Spleen (tissue), 7 donors: ENCODE data around the gene PRR30.

Experiments
- POLR2AphosphoS5 ChIP-seq, 3 donors: sonication (generic); formaldehyde crosslinking; IDR thresholded peaks; one replicate each; pipeline ENCODE4 v1.5.1; 2017; ENCODE audit warnings: antibody characterized with exemption in 3 of 3
- TF ChIP-seq, protein P1 (sequence below), 11 experiments: fragments of 200-600 bp in 7 of 11; fragments of 450-650 bp in 4 of 11; sonication (generic) in 4 of 11; IDR thresholded peaks in 8 of 11; conservative IDR thresholded peaks in 3 of 11; 1 replicate in 7 of 11; 2 replicates in 4 of 11; pipeline versions ENCODE4 v1.4.0 to v1.8.0; 2016 to 2021; ENCODE audit warnings: antibody characterized with exemption in 11 of 11, inconsistent platforms in 4 of 11, mild to moderate bottlenecking in 1 of 11
- donor health status: DM: no; HTN: no; CAD: no; lungs with moderate emphysema.
- donor health status: DM: no; HTN: no; CAD: no.
- donor health status: DM: no; HTN: no; CAD: no.

- TF ChIP-seq, protein P1, sequence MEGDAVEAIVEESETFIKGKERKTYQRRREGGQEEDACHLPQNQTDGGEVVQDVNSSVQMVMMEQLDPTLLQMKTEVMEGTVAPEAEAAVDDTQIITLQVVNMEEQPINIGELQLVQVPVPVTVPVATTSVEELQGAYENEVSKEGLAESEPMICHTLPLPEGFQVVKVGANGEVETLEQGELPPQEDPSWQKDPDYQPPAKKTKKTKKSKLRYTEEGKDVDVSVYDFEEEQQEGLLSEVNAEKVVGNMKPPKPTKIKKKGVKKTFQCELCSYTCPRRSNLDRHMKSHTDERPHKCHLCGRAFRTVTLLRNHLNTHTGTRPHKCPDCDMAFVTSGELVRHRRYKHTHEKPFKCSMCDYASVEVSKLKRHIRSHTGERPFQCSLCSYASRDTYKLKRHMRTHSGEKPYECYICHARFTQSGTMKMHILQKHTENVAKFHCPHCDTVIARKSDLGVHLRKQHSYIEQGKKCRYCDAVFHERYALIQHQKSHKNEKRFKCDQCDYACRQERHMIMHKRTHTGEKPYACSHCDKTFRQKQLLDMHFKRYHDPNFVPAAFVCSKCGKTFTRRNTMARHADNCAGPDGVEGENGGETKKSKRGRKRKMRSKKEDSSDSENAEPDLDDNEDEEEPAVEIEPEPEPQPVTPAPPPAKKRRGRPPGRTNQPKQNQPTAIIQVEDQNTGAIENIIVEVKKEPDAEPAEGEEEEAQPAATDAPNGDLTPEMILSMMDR (IDR thresholded peaks at IDR 0.05 in 8 of 11, conservative IDR thresholded peaks at IDR 0.05 in 3 of 11) = no peak
- no peak for TF ChIP-seq POLR2AphosphoS5 (IDR thresholded peaks at IDR 0.05)
Measured at GRCh38 chr2:27139310-27139709, at the start of gene PRR30.
